Activated CD4-positive, alpha-beta T cell treated with anti-CD3 and anti-CD28 coated beads, Interleukin-2, amount 50 U/mL, for 24 hours (primary cell): Measurements from ENCODE around the gene SFT2D2.
"Not testable (repeated sequence)": the region's sequence is repeated elsewhere in the genome, so short reads cannot be mapped to it uniquely, and the experiment has no call there.

Experiments
- DNase-seq, 2 donors: peaks; one replicate each; pipeline ENCODE4 v3.0.0-alpha.2; 2020; ENCODE audit warnings: low read depth in 1 of 2, low spot score in 1 of 2

The SFT2D2 gene

DNA sequence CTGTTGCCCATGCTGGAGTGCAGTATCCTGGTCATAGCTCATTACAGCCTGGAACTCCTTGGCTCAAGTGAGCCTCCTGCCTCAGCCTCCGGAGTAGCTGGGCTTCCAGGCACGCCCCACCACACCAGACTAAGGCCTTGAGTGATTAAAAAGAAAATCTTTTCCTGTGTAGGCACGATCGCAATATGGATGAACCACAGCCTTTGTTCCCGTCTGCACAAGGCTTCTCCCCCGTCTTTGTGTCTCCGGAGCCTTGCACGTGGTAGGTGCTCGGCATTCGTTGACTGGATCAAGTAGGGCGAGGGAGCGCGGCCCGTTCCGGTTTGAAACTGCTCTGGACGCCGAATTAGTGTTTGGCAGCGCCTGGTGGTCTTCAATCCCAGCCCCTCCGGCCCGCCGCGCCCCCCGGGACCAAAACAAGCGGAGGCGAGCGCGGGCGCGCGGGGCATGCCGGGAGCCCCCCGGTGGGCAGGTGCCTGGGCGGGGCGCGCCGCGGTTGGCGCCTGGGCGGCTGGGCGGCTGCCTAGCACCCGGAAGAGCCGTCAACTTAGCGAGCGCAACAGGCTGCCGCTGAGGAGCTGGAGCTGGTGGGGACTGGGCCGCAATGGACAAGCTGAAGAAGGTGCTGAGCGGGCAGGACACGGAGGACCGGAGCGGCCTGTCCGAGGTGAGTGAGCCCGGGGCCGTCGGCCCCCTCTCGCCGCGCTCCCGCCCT is at the start of gene SFT2D2:
TSS of gene SFT2D2 (plus strand) at position 529 of the 715 bp plus-strand sequence. CDS start at position 605, 76 bp downstream.
- peak; percentile 62 to 69 for DNase-seq

DNA sequence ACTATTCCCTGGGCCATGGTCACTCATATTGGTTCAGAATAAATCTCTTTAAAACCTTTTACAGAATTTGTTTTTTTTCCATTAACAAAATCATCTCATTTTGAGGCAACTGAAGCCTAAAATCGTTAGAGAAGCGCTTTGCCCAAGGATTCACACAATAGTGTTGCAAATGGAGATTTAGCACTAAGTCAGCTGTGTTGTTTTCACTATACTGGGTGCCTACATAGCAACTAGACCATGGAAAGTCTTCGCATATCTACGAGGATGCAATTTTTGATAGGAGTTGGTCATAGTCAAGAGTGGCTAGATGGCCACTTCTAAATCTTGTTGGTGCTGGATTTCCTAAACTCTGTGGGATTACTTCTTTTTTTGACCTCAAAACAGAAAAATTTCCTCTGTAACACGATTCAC is 47.6 kb upstream of the SFT2D2 start:
- DNase-seq = no peak

DNA sequence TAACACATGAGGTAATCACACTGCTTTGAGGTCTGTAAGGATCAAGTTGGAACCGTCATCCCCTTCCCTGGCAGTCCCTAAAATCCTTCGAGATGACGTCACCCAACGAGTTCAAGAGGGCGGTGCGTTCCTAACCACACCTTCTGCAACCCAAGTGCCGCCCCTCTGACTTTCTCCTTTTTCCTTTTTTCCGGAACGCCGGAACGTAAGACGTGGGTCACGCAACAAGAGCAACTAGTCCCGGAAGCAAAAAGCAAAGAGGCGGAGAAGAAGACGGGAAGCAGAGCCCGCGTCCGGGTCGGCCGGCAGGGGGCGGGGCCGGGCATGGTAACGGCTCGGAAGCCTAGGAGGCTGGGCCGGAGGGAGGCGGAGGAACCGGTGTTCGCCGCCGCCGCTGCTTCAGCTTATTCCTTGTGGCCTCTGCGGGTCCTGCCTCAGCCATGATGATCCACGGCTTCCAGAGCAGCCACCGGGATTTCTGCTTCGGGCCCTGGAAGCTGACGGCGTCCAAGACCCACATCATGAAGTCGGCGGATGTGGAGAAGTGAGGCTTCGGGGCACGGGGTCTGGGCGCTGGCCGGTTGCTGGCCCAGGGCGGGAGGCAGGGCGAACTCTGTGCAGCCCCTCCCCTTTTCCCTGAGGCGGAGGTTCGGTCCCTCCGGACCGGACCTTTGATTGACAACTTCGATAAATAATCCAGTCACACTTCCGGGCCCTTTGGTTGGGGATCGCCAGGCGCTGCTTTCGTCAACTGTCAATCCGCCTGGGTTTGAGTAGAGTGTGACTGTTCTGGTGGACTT is 47.0 kb upstream of the SFT2D2 start, which contains the start of gene TIPRL:
TSS of gene TIPRL (plus strand) at position 325 of the 800 bp plus-strand sequence. CDS start at position 441, 116 bp downstream.
- peak; percentile 92 for DNase-seq

DNA sequence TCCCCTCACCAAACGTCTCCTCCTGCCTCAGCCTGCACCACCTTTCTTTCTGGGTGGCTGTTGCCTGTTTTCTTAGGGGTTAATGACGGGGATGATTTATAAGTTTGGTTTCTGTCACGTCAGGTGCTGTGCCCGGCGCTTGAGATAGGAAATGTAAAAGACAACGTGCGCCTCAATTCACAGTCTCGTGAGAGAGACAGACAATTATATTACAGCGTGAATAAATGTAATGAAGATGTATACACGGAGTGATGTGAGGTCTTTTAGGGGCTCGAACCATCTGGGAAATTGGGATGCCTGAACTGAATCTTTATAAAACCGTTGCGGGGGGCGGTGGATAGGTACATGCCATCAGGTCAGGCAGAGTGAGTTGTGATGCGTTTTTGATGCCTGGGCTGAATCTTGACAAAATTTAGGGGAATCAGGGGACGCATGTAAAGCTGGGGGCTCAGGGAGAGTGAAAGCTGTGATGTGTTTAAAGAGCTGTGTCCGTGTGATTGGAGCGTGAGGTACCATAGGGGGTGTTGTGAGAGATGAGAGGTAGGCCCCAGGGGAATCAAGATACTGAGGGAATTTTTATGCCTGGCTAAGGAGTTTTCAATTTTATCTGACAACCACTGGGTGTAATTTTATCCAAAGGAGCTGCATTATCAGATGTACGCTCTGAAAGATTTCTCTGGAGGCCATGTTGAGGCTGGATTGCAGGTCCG is 46.2 kb upstream of the SFT2D2 start:
- no peak for DNase-seq

DNA sequence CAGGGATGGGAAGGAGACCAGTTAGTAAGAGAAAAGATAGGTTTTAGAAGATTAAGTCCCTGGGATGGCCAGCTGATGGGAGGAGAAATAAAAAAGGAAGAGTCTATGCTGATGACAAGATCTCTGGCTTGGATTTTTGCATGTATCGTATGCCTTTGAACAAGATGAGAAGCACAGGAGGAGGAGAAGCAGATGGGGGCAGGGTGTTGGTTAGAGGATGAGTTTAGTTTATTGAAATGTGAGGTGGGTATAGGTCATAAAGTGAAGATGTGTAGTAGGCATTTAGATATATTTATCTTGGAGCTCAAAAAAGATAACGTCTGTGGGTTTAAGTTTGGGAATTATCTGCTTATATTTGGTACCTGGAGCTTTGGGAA is 45.7 kb upstream of the SFT2D2 start:
- no peak for DNase-seq

DNA sequence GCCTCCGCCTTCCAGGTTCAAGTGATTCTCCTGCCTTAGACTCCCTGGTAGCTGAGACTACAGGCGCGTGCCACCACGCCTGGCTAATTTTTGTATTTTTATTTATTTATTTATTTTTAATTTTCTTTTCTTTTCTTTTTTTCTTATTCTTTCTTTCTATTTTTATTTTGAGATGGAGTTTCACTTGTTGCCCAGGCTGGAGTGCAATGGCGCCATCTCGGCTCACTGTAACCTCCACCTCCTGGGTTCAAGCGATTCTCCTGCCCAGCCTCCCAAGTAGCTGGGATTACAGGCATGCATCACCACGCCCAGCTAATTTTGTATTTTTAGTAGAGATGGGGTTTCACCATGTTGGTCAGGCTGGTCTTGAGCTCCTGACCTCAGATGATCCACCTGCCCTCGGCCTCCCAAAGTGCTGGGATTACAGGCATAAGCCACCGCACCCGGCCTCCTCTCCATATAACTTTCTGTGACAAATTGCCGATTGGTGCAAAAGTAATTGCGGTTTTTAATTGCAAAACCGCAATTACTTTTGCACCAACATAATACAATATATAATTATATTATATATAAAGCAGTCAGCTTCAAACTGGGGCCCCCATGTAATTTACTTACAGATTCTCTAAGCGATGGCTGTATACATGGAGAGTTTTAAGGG is 44.6 kb upstream of the SFT2D2 start:
- DNase-seq = not testable (repeated sequence)

DNA sequence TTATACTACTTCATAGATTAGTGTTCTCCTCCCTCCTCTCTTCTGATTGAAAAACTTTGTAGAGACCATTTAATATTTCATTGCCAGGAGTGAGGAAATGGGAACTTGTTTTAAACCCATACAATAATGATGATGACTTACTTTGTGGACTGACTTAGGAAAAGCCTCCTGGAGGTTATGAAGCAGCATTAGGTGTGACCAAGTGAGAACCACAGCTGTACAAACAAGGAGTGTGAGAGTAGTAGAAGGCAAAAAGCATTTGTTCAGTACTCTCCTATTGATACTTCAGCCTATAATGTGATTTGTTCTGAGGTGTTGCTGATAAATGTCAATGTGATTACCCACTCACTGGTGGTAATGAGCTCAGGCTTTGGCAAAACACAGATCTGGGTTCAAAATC is 38.6 kb upstream of the SFT2D2 start:
- no peak for DNase-seq

DNA sequence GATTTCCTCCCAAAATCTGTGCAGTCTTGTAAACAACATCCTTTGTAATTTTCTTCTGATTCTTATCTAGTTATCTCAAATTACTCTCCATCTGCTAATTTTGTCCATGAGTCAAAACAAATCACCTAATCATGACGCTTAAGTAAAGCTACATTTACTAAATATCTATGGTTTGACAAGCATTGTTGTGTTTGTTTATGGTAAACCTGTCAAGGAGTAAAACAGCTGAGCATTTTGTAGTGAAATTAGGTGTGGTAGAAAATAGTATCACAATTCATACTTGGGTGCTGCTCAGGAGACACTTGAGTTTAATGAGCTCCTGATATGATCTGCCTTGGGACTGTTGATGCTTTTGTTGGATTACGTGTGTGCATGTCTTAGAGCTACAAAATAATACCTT is 35.4 kb upstream of the SFT2D2 start:
- DNase-seq = no peak

DNA sequence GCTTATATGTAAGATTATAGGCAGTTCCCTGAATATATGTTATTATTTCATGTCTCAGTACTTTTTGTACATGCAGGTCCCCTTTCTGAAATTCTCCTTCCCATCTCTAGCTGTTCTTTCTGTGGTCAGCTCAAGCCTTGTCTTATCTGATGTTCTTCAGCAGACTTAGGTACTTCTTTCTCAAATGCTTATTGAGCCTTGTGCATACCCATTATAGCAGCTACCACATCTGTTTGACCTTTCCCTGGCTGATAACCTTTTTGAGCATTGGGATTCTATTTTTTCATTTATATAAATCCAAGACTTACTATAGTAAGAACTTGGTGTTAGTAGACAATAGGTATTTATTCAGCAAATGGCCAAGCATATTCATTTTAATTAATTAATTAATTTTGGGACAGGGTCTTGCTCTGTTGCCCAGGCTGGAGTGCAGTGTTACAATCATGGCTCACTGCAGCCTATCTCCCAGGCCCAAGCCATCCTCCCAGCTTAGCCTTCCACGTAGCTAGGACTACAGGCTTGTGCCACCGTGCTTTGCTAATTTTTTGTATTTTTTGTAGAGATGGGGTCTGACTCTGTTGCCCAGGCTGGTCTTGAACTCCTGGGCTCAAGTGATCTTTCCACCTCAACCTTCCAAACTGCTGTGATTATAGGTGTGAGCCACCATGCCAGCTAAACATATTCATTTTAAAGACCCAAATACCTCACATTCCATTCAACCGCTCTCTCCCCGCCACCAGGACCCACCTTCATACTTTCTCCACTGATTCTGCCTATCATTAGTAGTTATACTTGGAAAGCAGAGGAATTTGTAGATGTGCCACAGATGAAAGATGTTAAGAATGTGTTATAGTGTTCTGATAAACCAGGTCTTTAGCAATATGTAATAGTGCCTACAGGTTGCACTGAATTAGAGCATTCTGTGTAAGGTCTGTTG is 30.3 kb upstream of the SFT2D2 start:
- DNase-seq = no peak

DNA sequence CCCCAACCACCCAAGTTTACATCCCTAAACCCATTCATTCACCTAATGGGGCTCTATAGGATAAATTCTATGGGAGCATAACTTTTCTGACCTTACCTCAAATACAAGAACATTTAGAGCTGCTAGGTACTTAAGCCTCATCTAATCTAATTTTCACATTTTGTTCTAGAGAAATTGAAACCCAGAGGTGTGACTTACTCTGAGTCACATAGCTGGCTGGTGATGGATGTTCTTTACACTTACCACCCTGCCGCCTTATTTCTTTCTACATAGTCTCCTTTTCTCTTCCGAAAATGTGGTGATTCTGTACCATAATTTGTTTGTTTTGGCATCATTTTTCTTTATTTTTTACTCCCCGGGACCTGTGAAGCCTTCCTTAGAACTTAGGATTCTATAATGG is 26.7 kb upstream of the SFT2D2 start:
- no peak for DNase-seq

DNA sequence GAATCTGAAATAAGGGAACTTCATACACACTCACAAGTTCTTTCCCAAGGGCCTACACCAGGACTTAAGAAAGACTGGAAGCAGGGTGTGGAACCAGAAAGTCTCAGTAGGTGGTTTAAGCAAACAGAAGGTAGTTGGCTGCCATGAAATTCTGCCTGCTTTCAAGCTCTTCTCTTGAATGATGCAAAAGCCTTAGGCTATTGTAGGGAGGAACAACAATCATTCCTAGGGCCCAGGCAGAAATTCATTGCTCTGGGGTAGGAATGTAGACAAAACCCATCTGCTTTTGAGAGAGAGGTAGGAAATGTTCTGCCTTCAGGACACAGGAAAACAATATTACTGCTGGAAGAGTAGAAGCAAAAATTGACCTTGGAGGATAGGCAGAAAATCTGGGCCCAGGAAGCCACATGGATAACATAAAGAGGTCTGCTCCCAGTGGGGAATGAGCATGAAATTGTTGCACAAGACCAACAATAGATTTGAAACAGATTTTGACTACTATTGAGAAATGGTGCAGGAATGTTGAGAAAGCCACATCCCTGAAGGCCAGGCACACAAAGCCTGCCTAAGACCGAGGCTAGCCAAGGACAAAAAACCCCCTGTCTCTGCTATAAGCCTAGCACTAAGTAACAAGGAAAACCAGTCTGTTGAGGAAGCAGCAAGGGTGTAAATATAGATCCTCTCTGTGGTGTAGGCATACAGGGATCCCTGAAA is 22.7 kb upstream of the SFT2D2 start:
- no peak for DNase-seq

DNA sequence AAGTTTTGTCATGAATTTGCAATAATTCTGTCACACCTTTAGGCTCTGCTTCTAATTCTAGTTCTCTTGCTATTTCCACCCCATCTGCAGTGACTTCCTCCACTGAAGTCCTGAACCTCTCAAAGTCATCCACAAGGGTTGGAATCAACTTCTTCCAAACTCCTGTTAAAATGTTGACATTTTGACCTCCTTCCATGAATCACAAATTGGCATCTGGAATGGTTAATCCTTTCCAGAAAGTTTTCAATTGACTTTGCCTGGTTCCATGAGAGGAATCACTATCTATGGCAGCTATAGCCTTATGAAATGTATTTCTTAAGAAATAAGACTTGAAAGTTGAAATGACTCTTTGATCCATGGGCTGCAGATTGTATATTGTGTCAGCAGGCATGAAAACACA is 19.7 kb upstream of the SFT2D2 start:
- DNase-seq = no peak

DNA sequence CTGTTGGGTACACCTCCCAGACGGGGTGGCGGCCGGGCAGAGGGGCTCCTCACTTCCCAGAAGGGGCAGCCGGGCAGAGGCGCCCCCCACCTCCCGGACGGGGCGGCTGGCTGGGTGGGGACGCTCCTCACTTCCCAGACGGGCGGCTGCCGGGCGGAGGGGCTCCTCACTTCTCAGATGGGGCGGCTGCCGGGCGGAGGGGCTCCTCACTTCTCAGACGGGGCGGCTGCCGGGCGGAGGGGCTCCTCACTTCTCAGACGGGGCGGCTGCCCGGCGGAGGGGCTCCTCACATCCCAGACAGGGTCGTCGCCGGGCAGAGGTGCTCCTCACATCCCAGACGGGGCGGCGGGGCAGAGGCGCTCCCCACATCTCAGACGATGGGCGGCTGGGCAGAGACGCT is 18.1 kb upstream of the SFT2D2 start:
- not testable (repeated sequence) for DNase-seq

DNA sequence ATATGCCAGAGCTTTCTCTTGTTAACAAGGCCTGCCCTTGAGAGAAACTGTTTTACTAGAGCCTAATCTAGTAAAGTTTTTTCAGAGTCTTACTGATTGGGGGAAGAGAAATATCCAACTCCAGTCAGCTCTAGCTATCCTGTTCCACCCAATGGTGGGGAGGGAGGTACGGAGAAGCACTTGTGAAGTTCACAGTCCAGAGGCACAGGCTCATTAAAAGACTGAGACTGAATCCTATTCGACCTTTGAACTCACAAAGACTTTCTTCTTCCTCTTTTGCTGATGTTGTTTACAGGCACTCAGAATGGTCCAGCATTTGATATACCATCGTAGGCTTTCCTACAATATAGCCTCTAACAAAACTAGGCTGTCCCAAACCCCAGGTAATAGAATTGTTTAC is 15.5 kb upstream of the SFT2D2 start:
- DNase-seq = no peak

DNA sequence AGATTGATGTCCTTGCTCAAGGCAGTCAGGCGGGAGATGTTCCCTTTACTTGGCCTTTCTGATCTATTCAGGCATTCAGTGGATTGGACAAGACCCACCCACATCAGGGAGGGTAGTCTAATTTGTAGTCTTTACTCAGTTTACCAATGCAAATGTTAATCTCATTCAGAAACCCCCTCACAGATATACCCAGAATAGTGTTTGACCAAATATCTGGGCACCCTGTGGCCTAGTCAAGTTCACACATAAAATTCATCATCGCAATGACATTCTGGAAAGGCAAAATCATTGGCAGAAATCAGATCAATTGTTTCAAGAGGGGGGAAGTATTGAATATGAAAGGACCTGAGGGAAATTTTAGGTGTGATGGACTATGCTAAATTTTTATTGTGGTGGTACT is 12.5 kb upstream of the SFT2D2 start:
- DNase-seq = no peak

DNA sequence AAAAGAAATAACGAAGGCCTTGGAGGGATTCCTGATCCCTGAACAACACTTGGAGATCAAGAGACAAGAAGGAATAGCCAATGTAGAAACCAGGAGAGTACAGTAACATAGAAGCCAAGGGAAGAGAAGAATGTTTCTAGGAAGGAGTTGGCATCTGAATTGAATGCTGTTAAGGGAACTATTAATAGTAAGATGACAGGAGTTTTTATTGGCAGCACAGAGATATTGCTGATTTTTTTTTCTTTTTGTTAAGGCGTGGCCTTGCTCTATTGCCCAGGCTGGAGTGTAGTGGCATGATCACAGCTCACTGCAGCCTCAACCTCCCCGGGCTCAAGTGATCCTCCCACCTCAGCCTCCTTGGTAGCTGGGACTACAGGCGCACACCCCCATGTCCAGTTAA is 9.6 kb upstream of the SFT2D2 start:
- no peak for DNase-seq

DNA sequence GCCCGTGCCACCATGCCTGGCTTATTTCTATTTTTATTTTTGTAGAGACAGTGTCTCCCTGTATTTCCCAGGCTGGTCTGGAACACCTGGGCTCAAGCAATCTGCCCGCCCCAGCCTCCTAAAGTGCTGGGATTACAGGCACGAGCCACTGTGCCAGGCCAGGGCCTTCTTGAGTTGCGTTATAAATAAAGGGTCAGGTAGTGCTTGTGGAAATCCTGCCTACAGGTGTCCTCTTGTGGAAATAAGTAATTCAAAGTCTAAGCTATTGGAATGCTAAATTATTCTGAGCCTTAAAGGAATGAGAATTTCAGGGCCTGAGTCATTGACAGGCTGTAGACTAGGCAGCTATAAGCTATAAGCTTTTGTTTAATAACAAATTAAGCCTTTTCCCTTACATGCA is 8.1 kb upstream of the SFT2D2 start:
- DNase-seq = no peak

DNA sequence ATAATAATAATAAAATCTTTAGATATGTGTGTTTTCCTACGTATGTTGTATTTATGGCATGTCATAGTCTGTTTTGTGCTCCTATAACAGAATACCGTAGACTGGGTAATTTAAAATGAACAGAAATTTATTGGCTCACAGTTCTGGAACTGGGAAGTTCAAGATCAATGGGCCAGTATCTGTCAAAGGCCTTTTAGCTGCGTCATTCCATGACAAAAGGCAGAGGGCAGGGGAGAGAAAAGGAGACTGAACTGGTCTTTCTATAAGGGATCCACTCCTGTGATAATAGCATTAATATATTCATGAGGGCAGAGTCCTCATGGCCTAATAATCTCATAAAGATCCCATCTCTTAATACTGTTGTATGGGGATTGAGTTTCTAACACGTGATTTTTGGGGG is 7.1 kb upstream of the SFT2D2 start:
- no peak for DNase-seq

DNA sequence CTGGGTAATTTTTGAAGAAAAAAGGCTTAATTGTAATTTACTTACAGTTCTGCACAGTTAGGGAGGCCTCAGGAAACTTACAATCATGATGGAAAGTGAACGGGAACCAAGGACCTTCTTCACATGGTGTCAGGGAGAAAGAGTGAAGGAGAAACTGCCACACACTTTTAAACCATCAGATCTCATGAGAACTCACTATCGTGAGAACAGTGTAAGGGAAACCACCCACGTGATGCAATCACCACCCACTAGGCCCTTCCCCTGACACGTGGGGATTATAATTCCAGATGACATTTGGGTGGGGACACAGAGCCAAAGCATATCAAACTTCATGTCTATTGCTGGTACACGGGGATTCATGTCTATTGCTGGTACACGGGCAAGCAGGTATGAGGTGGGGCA is 5.3 kb upstream of the SFT2D2 start:
- DNase-seq = no peak

DNA sequence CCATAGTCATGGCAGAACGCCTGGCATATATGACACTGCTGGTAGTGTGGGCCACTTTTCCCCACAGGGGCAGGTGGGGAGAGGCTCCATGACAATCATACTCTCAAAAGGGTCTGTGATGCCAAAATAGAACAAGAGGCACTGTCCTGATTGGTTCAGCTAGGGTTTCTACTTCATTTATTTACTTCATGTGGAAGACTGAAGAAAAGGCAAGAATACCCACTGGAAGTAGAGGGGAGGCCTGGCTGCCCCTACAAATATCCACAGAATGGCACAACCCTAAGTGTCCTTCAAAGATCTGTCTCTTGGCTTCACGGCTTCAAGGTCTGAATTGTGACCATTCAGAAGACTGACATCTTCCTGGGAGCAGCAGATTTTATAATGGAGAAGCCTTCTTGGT is 4.5 kb upstream of the SFT2D2 start:
- no peak for DNase-seq
